Gastroesophageal sphincter (tissue), 4 donors: ENCODE results near the gene UNC13C. TPM values are rescaled to one million over a fixed set of nuclear protein-coding genes. Genes with fewer than 3 reads are reported as not detected.

Experiments
- ATAC-seq: fragments of 150-250 bp; one replicate; pipeline ENCODE4 v1.9.1; 2016; ENCODE audit warnings: mild to moderate bottlenecking, moderate library complexity
- H3K27ac ChIP-seq, 4 donors: fragments of 200-600 bp; sonication (generic) in 3 of 4; 1 replicate in 3 of 4; 2 replicates in 1 of 4; pipeline ENCODE4 v1.5.1; 2016 to 2019
- H3K27me3 ChIP-seq: fragments of 200-600 bp; sonication (generic); one replicate; pipeline ENCODE4 v1.5.1; 2019
- H3K36me3 ChIP-seq, 2 donors: fragments of 200-600 bp; sonication (generic); one replicate each; pipeline ENCODE4 v1.5.1; 2019; ENCODE audit warnings: control low read depth in 1 of 2
- H3K4me1 ChIP-seq, 3 donors: fragments of 200-600 bp; sonication (generic); 1 replicate in 2 of 3; 2 replicates in 1 of 3; pipeline ENCODE4 v1.5.1; 2016 to 2019; ENCODE audit warnings: control low read depth in 2 of 3
- H3K4me3 ChIP-seq, 2 donors: fragments of 200-600 bp; sonication (generic); one replicate each; pipeline ENCODE4 v1.5.1; 2019; ENCODE audit warnings: mild to moderate bottlenecking in 1 of 2, moderate library complexity in 1 of 2
- H3K9me3 ChIP-seq, 3 donors: fragments of 200-600 bp; sonication (generic); one replicate each; pipeline ENCODE4 v1.5.1; 2017 to 2019; ENCODE audit warnings: control low read depth in 2 of 3
- CTCF ChIP-seq, 4 experiments: fragments of 200-600 bp in 2 of 4; fragments of 450-650 bp in 2 of 4; sonication (generic) in 1 of 4; IDR thresholded peaks; one replicate each; pipeline ENCODE4 v1.5.1; 2017 to 2019; ENCODE audit warnings: antibody characterized with exemption in 4 of 4, mild to moderate bottlenecking in 2 of 4, moderate library complexity in 2 of 4
- EP300 ChIP-seq: sonication (generic); formaldehyde crosslinking; IDR thresholded peaks from one replicate; pipeline ENCODE4 v1.6.1; 2017; ENCODE audit warnings: antibody characterized with exemption, mild to moderate bottlenecking
- POLR2A ChIP-seq, 2 donors: fragments of 450-650 bp; IDR thresholded peaks; one replicate each; pipeline ENCODE4 v1.6.1; 2017; ENCODE audit warnings: antibody characterized with exemption in 2 of 2, mild to moderate bottlenecking in 2 of 2, moderate library complexity in 1 of 2
- POLR2AphosphoS5 ChIP-seq: sonication (generic); formaldehyde crosslinking; IDR thresholded peaks from one replicate; pipeline ENCODE4 v1.6.1; 2017; ENCODE audit warnings: antibody characterized with exemption
- WGBS, 2 donors: methylation state at CpG; one replicate each; pipeline ENCODE4 v1.1.5; 2018; ENCODE audit warnings: low coverage in 1 of 2; 5-methylcytosine and 5-hydroxymethylcytosine counted together
- total RNA-seq, 4 donors: library from RNA; depleted of rRNA; stranded (reverse); fragments of >200 nt; gene quantifications; one replicate each; pipeline ENCODE4 v1.1.0, GENCODE V29; 2016

UNC13C gene
- total RNA-seq, 4 donors from 2014 or later: 0.89 to 13.9 (median 2.1) TPM

- no peaks in the 10 kb centered on the region for H3K27me3 ChIP-seq
- no peak overlapping the region for H3K27ac ChIP-seq
- 86 to 89% methylated on average over 7 of the region's 7 CpGs for WGBS, 2 donors
- H3K9me3 ChIP-seq: no peaks in the 10 kb centered on the region
- H3K36me3 ChIP-seq: no peaks in the 10 kb centered on the region
- ATAC-seq: no peak
- no peaks in the 10 kb centered on the region for H3K4me1 ChIP-seq
- TF ChIP-seq POLR2A (IDR thresholded peaks at IDR 0.05): no peak
- TF ChIP-seq EP300: no peak
- no peak for TF ChIP-seq CTCF (IDR thresholded peaks at IDR 0.05)
- TF ChIP-seq POLR2AphosphoS5: no peak
- no peak overlapping the region for H3K4me3 ChIP-seq
These were observed 604.8 kb downstream of the UNC13C start for GRCh38 chr15:54582863-54583643.

- 57 to 61% methylated on average over 1 to 3 of the region's 3 CpGs for WGBS, 2 donors
- Histone ChIP-seq H3K36me3 (no peaks in the 10 kb centered on the region), H3K27ac (no peak overlapping the region), H3K27me3 (no peaks in the 10 kb centered on the region), H3K9me3 (peaks cover 0 to 6% (median 0%) of the 10 kb centered on the region in 3 donors), H3K4me3 (no peak overlapping the region), H3K4me1 (no peaks in the 10 kb centered on the region)
- no peak for ATAC-seq
- TF ChIP-seq CTCF (IDR thresholded peaks at IDR 0.05) (no peak), EP300 (no peak), POLR2A (IDR thresholded peaks at IDR 0.05) (no peak), POLR2AphosphoS5 (no peak)
These were observed 606.8 kb downstream of the UNC13C start for GRCh38 chr15:54585063-54585462.

DNA sequence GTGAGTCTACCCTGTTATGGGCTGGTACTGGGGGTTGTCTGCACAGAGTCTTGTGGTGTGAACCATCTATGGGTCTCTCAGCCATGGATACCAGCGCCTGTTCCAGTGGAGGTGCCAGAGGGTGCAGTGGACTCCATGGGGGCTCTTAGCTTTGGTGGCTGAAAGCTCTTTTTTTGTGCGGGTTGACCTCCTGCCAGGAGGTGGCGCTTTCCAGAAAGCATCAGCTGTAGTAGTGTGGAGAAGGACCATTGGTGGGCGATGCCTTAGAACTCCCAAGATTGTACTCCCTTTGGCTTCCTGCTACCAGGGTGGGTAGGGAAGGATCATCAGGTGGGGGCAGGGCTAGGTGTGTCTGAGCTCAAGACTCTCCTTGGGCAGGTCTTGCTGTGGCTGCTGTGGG is 615.9 kb downstream of the UNC13C start:
- H3K27me3 ChIP-seq: no peaks in the 10 kb centered on the region
- no peaks in the 10 kb centered on the region for H3K36me3 ChIP-seq
- TF ChIP-seq POLR2A (IDR thresholded peaks at IDR 0.05) (no peak), EP300 (no peak)
- ATAC-seq: no peak
- no peaks in the 10 kb centered on the region for H3K4me1 ChIP-seq
- H3K9me3 ChIP-seq: peaks cover 0 to 12% (median 0%) of the 10 kb centered on the region in 3 donors
- H3K27ac ChIP-seq: no peak overlapping the region
- H3K4me3 ChIP-seq: no peak overlapping the region
- 100% methylated on average over 1 of the region's 4 CpGs; no CpG with 5 or more reads in 1 of the 2 donors for WGBS, 2 donors

DNA sequence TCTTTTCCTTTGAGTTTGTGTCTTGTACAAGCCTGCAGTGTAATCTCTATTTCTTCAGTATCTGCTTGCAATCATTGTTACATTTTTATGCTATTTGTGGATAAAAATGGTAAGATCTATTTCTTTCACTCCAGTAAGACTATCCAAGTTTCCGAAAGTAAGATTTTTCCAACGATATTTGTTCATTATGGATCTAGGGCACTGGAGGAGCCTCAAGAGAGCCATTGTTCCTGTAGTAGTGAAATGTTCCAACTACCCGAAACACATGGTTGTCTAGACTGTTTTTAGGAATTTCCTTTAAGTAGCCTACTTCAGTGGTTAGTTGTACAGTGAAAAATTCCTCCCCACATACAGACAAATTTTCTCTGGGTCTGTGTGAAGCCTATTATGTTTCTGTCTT is 621.1 kb downstream of the UNC13C start:
- H3K36me3 ChIP-seq: no peaks in the 10 kb centered on the region
- no peak for TF ChIP-seq CTCF (IDR thresholded peaks at IDR 0.05)
- TF ChIP-seq EP300: no peak
- TF ChIP-seq POLR2A (IDR thresholded peaks at IDR 0.05): no peak
- no peak for TF ChIP-seq POLR2AphosphoS5
- no peak overlapping the region for H3K4me3 ChIP-seq
- no peak for ATAC-seq
- no peak overlapping the region for H3K27ac ChIP-seq
- H3K9me3 ChIP-seq: no peaks in the 10 kb centered on the region
- H3K27me3 ChIP-seq: no peaks in the 10 kb centered on the region
- 66 to 70% methylated on average over 3 of the region's 3 CpGs for WGBS, 2 donors
- no peaks in the 10 kb centered on the region for H3K4me1 ChIP-seq

DNA sequence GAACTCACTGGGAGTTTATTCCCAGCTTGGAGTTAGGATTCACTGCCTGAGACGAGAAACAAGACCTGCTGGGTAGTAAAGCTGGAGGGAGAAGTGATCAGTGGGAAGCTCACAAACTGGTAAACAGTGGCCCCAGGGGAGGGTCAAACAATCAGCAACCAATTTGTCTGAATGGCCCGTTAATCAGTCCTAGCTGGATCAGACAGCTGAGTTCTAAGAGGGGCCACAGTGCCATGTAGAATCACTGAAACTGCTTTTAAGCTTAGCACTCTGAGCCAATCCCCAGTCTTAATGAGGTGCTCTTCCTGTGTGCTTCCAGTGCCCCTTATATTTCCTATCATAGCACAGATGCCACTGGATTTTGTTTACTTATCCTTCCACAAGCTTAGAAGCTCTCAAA is 626.8 kb downstream of the UNC13C start:
- TF ChIP-seq EP300 (no peak), CTCF (IDR thresholded peaks at IDR 0.05) (no peak), POLR2AphosphoS5 (no peak), POLR2A (IDR thresholded peaks at IDR 0.05) (no peak)
- Histone ChIP-seq H3K36me3 (no peaks in the 10 kb centered on the region), H3K4me3 (no peak overlapping the region), H3K4me1 (no peaks in the 10 kb centered on the region), H3K9me3 (no peaks in the 10 kb centered on the region), H3K27me3 (no peaks in the 10 kb centered on the region), H3K27ac (no peak overlapping the region)
- 29 to 55% methylated on average over 2 of the region's 2 CpGs for WGBS, 2 donors
- no peak for ATAC-seq
